GM18858 (cell line): ENCODE results near the gene SYNPR.

Experiments
- ATAC-seq: cut with Tn5 transposase; IDR thresholded peaks from one replicate; pipeline ENCODE4 v1.9.1; 2021; ENCODE audit not compliant: unreplicated experiment

The SYNPR gene

DNA sequence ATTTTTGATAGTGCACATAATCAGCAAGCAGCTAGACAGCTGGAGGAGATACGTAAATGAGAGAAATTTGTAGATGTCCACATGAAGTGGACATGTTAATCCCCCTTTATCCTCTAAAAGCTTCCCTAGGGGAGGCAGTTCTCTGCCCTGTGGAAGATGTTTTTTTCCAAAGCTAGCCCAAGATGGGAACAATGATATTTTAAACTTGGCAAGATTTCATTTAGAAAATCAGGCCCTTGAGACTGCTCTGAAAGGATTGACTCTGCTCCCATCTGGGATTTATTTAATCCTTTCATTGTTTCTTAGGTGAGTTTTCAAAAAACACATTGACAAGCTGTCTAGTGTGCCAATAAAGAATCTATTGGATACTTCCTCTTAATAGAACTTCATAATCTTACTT lies 92.0 kb downstream of the SYNPR start:
- no peak for ATAC-seq

DNA sequence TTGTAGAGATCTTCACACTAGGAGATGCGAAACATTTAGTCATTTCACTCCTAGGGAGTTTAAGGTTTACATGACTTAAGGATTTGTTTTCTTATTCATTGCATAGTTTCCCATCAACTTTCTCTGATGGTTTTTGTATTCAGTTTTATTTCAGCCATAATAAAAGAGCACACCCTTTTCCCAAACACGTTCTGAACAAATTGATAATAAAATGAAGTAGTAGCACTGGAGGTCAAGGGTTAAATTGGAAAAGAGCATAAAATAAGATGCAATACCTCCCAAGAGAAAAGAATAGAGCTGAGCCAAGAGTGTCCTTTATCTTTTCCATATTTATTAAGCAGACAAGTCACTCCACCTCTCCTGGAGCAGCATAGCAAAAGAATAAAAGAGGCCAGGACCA lies 104.9 kb downstream of the SYNPR start:
- no peak for ATAC-seq

GRCh38 chr3:63384382-63384781 lies 106.3 kb downstream of the SYNPR start:
- no peak for ATAC-seq

- no peak for ATAC-seq
Measured at GRCh38 chr3:63385629-63386028, 107.5 kb downstream of the SYNPR start.

- ATAC-seq: no peak
Measured at GRCh38 chr3:63386568-63386967, 108.5 kb downstream of the SYNPR start.

GRCh38 chr3:63387568-63387967 lies 109.5 kb downstream of the SYNPR start:
- no peak for ATAC-seq

- no peak for ATAC-seq
Measured at GRCh38 chr3:63390710-63391230, 112.7 kb downstream of the SYNPR start.

DNA sequence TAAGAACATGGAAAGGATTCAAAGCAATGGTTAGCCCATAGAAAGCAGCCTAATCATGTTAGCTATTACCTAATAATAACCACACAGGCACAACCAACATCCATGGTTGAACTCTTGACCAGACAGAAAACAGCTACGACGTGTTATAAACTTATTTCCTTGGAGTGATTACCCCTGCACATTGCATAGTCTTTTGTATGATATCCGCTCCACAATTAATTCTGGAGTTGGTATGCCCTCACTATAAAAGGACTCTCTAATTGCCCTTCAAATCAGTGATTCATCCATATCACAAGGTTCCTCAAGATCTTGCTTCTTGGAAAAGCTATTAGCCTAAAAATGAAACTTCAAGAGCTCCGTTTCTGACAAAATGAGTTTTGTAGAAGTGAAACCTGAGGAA lies 117.9 kb downstream of the SYNPR start:
- ATAC-seq: no peak

DNA sequence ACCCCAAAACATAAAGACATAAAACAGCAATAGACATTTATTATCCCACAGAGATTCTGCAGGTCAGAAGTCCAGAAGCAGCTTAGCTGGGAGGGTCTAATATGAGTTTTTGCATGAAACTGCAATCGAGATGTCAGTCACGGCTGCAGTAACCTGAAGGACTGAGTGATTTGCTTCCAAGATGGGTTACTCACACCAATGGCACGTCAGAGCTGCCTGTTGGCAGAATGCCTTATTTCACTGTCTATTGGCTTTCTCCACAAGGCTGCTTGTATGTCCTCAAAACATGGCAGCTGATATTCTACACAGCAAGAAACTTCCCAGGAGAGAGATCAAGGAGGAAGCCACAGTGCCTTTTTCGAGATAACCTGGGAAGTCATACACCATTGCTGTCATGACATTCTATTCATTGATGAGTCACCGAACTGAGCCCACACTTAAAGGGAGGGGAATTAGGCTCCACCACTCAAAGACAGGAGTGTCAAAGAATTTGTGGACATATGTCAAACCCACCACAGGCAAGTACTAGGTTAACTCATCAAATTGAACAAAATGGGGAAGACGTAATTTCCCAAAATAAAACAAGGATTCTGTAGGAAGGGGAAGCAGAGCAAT lies 122.2 kb downstream of the SYNPR start:
- ATAC-seq: no peak

- no peak for ATAC-seq
Measured at GRCh38 chr3:63405882-63406281, 127.8 kb downstream of the SYNPR start.

DNA sequence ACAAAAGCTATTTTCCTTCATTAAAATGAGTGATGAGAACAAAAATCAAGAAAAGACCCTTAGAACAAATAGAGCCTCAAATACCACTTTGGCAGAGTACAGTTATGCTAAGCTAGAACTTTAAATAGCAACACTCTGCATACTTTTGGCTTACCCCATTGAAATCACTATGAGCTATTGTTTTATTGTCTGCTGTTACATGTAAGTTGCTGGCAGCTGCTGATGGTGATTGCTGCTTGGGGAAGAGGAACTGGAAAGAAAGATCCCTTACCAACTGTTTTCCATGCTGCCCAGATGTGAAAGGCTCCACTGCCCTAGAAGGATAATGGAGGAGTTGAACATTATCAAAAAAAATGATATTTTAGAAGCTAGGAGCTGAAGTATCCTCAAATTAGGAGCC lies 135.4 kb downstream of the SYNPR start:
- ATAC-seq: no peak

DNA sequence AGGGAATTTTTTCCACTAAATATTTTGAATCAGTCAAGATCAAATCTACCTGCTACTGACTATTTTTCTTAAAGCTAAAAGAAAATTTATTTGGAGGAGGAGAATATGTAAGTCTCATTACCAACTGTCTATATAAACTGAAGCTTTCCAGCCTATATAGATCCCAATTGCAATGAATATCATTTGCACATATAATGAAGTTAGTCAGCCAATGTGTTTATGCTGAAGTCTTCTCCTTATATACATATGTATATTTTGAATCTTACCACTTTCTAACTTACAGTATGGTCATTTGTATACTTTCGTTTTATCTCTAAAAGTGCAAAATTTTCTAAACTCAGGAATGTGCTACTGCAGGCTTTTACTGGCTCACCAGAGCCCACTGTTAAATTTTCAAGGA lies 136.5 kb downstream of the SYNPR start:
- ATAC-seq: no peak

- ATAC-seq: no peak
Measured at GRCh38 chr3:63429905-63430304, 151.8 kb downstream of the SYNPR start.

DNA sequence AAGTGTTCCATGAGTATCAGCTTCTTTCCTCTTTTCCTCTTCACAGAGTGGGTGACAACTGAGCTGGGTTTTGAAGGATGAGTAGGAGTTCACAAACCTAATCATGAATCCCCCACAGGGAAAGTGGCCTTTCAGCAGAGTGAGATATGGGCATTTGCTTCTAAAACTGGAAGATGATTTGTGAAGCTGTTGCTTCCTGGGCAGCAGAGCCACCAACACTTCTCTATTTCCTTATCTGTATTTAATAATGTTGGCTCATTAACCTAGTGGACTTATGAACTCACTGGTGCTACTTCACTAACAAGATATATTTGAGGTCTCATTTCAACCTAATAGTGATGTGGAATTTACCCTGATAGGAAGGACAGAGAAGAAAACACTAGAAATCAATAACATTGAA lies 152.8 kb downstream of the SYNPR start:
- no peak for ATAC-seq

- no peak for ATAC-seq
Measured at GRCh38 chr3:63437858-63438257, 159.8 kb downstream of the SYNPR start.

GRCh38 chr3:63438826-63439371 lies 160.8 kb downstream of the SYNPR start:
- ATAC-seq: no peak

- ATAC-seq: no peak
Measured at GRCh38 chr3:63441262-63441661, 163.2 kb downstream of the SYNPR start.

- no peak for ATAC-seq
Measured at GRCh38 chr3:63442918-63443317, 164.8 kb downstream of the SYNPR start.

DNA sequence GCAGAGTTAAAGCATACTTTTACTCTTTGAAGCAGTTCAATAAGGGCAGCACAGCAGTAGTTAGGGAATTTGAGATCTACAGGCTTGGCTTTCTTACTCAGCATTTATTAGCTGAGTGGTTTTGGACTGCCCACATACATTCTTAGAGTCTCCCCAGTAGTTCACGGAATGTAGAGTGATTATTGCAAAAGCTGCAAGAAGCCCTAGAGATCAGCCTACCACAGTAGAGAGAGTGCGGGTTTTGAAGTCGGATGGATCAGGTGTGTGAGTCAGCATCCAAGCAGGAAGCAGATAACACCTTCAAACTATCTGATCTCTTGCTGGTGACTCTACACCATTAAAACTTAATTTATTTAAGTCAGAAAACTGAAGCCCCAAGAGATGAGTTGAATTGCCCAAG lies 171.9 kb downstream of the SYNPR start:
- no peak for ATAC-seq

DNA sequence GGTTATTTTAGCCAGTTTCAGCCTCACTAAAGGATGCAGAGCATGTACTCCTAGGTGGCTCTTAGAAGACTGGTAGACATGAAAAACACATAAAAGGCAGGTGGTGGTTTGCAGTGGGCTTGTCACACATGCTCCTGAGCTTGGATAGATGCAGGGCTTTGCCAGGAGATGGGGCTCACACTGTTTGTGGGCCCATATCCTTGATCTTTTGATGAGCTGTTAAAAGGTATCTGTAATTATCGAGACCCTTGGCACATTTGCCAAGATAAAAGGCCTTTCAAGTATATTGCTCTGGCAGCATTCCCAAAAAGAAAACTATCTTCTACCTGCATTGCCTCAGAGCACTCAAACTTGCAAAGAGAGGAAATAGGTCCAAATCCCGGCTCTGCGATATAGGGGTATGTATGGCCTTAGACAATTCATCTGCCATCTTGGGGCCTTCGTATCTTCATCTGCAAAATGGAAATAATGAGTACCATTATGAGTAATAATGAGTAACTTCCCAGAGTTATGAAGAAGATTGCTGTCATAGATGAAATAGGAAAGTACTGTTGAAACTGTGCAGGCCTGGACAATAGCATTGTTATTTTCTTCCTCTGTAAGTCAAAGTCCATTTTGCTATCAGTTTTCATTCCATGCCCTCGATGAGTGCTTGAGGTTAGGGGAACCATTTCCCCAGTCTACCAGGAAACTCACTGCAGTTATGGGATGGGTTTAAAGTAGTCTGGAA lies 172.7 kb downstream of the SYNPR start:
- ATAC-seq: no peak

DNA sequence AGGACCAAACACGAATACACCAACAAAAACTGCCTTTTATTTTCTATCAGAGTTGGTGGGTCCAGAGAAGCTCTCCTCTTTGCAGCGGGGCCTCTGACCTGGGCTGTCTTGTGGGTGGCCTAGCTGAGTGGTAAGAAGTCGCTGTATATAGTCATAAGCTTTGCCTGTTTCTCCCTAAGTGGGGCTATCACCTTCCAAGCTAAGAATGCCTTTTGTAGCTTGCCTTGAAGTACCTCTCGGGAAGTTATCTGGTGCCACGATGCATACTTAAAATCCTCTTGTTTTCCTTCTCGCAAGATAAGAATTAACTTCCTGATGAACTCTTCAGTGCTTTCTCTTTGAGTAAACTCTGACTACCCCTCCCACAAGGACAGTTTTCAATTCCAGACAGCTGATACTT lies 178.8 kb downstream of the SYNPR start:
- no peak for ATAC-seq

DNA sequence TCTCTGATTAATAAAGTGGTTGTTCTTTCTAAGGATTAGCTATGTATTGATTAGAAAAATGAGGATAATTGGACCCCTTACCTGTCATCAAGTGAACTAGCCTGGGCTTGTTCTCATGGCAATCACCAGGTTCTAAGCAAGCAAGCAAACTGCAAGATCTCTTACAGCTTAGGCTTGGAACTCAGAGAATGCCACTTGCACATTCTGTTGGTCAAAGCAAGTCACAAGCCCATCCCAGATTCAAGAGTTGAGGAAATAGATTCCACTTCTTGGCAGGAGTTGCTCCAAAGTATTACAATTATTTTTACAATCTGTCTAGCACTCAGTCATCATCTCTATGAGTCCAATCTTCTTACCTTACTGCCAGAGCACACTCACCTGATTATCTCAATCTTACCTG lies 180.3 kb downstream of the SYNPR start:
- no peak for ATAC-seq
